Gastrocnemius medialis (tissue), 4 donors: ENCODE data around the gene TROAP. TPM values are rescaled to one million over a fixed set of nuclear protein-coding genes. Genes with fewer than 3 reads are reported as not detected.
A peak's percentile ranks its signal among the peaks of the same experiment; 100 is the strongest.

ENCODE experiments used
- ATAC-seq, 2 donors: fragments of 150-250 bp; one replicate each; pipeline ENCODE4 v1.9.1; 2016
- DNase-seq, 2 donors: peaks; one replicate each; pipeline ENCODE4 v3.0.0-alpha.2; 2019
- H3K27ac ChIP-seq, 4 donors: fragments of 200-600 bp; sonication (generic); 1 replicate in 1 of 4; 2 replicates in 3 of 4; pipeline ENCODE4 v1.5.1; 2016 to 2018; ENCODE audit warnings: mild to moderate bottlenecking in 2 of 4, moderate library complexity in 1 of 4
- H3K27me3 ChIP-seq, 3 donors: fragments of 200-600 bp; sonication (generic) in 2 of 3; 1 replicate in 1 of 3; 2 replicates in 2 of 3; pipeline versions ENCODE4 v1.5.1 to v1.6.0; 2016 to 2019; ENCODE audit warnings: mild to moderate bottlenecking in 1 of 3, moderate library complexity in 1 of 3
- H3K36me3 ChIP-seq, 2 donors: fragments of 200-600 bp; sonication (generic) in 1 of 2; one replicate each; pipeline ENCODE4 v1.5.1; 2017 to 2018
- H3K4me1 ChIP-seq, 2 donors: fragments of 200-600 bp; sonication (generic) in 1 of 2; one replicate each; pipeline ENCODE4 v1.5.1; 2016 to 2017; ENCODE audit warnings: mild to moderate bottlenecking in 2 of 2
- H3K4me3 ChIP-seq, 4 donors: fragments of 200-600 bp; sonication (generic) in 3 of 4; 1 replicate in 1 of 4; 2 replicates in 3 of 4; pipeline ENCODE4 v1.5.1; 2016 to 2019; ENCODE audit warnings: mild to moderate bottlenecking in 2 of 4
- H3K9me3 ChIP-seq, 3 donors: fragments of 200-600 bp; sonication (generic) in 2 of 3; 1 replicate in 1 of 3; 2 replicates in 2 of 3; pipeline ENCODE4 v1.5.1; 2016 to 2019
- POLR2A ChIP-seq, 2 donors: fragments of 450-650 bp; IDR thresholded peaks; one replicate each; pipeline ENCODE4 v1.6.1; 2017; ENCODE audit warnings: antibody characterized with exemption in 2 of 2, mild to moderate bottlenecking in 2 of 2, moderate library complexity in 2 of 2
- in situ Hi-C, 4 donors: fragments of 200-750 bp; cut with MboI; loops; one replicate each; pipeline versions ENCODE4 v1.15.0 to v1.8.0; 2017; ENCODE audit warnings: low sequenced_read_pairs in 4 of 4
- intact Hi-C: fragments of 100-400 bp; cut with DNase I; formaldehyde crosslinking; loops from one replicate; pipeline ENCODE4 v1.15.1; 2023; ENCODE audit warnings: low total_unique reads
- total RNA-seq, 4 donors: library from RNA; depleted of rRNA; stranded (reverse); fragments of >200 nt; gene quantifications; one replicate each; pipeline versions ENCODE4 v1.1.0 to v1.2.3, GENCODE V29; 2016
- TF ChIP-seq, protein P1 (sequence below), 5 experiments: fragments of 450-650 bp in 3 of 5; fragments of 200-600 bp in 2 of 5; sonication (generic) in 2 of 5; IDR thresholded peaks in 4 of 5; conservative IDR thresholded peaks in 1 of 5; 1 replicate in 4 of 5; 2 replicates in 1 of 5; pipeline ENCODE4 v1.5.1; 2016 to 2019; ENCODE audit warnings: antibody characterized with exemption in 5 of 5, mild to moderate bottlenecking in 3 of 5, moderate library complexity in 3 of 5

The TROAP gene
- total RNA-seq, 4 donors from 2014 or later = 0.24 TPM; not detected in 3

DNA sequence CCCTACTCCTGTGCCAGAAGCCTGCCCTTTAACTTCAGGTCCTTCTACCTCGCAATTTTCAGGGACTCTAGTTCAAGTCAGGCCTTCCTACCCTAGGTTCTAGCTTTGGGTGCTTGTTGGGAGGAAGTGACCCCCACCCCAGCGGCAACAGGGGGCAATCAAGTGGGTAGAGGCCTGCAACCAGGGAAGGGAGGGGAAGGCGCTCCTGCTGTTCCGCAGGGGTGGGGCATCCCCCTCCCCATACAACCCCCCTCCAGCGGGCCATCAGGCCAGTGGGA lies 28.3 kb upstream of the TROAP start:
- no peaks in the 10 kb centered on the region for H3K36me3 ChIP-seq
- peaks cover 41 to 46% (median 43%) of the 10 kb centered on the region in 3 donors for H3K27me3 ChIP-seq
- no peak for ATAC-seq
- peaks cover 0 to 11% of the 10 kb centered on the region in 2 donors for H3K4me1 ChIP-seq
- H3K9me3 ChIP-seq = no peaks in the 10 kb centered on the region
- DNase-seq = no peak
- intact Hi-C loops = no loop called here
- H3K27ac ChIP-seq = no peak overlapping the region
- no peak overlapping the region for H3K4me3 ChIP-seq
- TF ChIP-seq, protein P1, sequence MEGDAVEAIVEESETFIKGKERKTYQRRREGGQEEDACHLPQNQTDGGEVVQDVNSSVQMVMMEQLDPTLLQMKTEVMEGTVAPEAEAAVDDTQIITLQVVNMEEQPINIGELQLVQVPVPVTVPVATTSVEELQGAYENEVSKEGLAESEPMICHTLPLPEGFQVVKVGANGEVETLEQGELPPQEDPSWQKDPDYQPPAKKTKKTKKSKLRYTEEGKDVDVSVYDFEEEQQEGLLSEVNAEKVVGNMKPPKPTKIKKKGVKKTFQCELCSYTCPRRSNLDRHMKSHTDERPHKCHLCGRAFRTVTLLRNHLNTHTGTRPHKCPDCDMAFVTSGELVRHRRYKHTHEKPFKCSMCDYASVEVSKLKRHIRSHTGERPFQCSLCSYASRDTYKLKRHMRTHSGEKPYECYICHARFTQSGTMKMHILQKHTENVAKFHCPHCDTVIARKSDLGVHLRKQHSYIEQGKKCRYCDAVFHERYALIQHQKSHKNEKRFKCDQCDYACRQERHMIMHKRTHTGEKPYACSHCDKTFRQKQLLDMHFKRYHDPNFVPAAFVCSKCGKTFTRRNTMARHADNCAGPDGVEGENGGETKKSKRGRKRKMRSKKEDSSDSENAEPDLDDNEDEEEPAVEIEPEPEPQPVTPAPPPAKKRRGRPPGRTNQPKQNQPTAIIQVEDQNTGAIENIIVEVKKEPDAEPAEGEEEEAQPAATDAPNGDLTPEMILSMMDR (IDR thresholded peaks at IDR 0.05 in 4 of 5, conservative IDR thresholded peaks at IDR 0.05 in 1 of 5) = no peak
- no peak for TF ChIP-seq POLR2A (IDR thresholded peaks at IDR 0.05)
- in situ Hi-C loops = no loop called here

- intact Hi-C loops = no loop called here
- in situ Hi-C loops = no loop called here
- no peaks in the 10 kb centered on the region for H3K9me3 ChIP-seq
- TF ChIP-seq, protein P1 (IDR thresholded peaks at IDR 0.05 in 4 of 5, conservative IDR thresholded peaks at IDR 0.05 in 1 of 5) = no peak
- TF ChIP-seq POLR2A (IDR thresholded peaks at IDR 0.05) = no peak
- H3K4me3 ChIP-seq = no peak within 1 kb of the TSS
- no peak within 1 kb of the TSS for H3K27ac ChIP-seq
- peaks cover 41 to 46% (median 43%) of the 10 kb centered on the region in 3 donors for H3K27me3 ChIP-seq
- H3K4me1 ChIP-seq = peaks cover 0 to 11% of the 10 kb centered on the region in 2 donors
- H3K36me3 ChIP-seq = no peaks in the 10 kb centered on the region
- DNase-seq = no peak
- no peak for ATAC-seq
These were observed 27.7 kb upstream of the TROAP start, which contains the start of gene PRPH for GRCh38 chr12:49295082-49295936. PRPH (plus strand) TSS chr12:49295147; CDS start chr12:49295201, 54 bp downstream.

- ATAC-seq (no peak), DNase-seq (no peak)
- Histone ChIP-seq H3K36me3 (no peaks in the 10 kb centered on the region), H3K27ac (no peak overlapping the region), H3K4me3 (peak overlapping the region in 3 of 4 donors; percentile 13 to 52 (median 25)), H3K27me3 (peaks cover 45 to 47% (median 46%) of the 10 kb centered on the region in 3 donors), H3K4me1 (peaks cover 0 to 11% of the 10 kb centered on the region in 2 donors), H3K9me3 (no peaks in the 10 kb centered on the region)
- no peak for TF ChIP-seq POLR2A (IDR thresholded peaks at IDR 0.05)
- TF ChIP-seq, protein P1 (IDR thresholded peaks at IDR 0.05 in 4 of 5, conservative IDR thresholded peaks at IDR 0.05 in 1 of 5) = peak; percentile 9 to 58 (median 42)
- in situ Hi-C loops (no loop called here), intact Hi-C loops (no loop called here)
These were observed 26.8 kb upstream of the TROAP start for GRCh38 chr12:49296034-49296835.

- ATAC-seq = peak in 1 of 2 donors; percentile 40
- intact Hi-C loops = no loop called here
- H3K4me3 ChIP-seq = peak overlapping the region; percentile 13 to 52 (median 20)
These were observed 26.0 kb upstream of the TROAP start for GRCh38 chr12:49296836-49297694.

More at GRCh38 chr12:49296836-49297694, 26.0 kb upstream of the TROAP start:
- Histone ChIP-seq H3K27ac (no peak overlapping the region), H3K4me1 (peaks cover 0 to 11% of the 10 kb centered on the region in 2 donors), H3K36me3 (no peaks in the 10 kb centered on the region), H3K9me3 (no peaks in the 10 kb centered on the region), H3K27me3 (peaks cover 46 to 50% (median 49%) of the 10 kb centered on the region in 3 donors)
- TF ChIP-seq, protein P1 (IDR thresholded peaks at IDR 0.05 in 4 of 5, conservative IDR thresholded peaks at IDR 0.05 in 1 of 5) = no peak
- no peak for TF ChIP-seq POLR2A (IDR thresholded peaks at IDR 0.05)
- in situ Hi-C loops = no loop called here
- no peak for DNase-seq
